Loucy (cell line): ENCODE measurements around the gene OPRM1.

Experiments
- CTCF ChIP-seq: fragments of 200-600 bp; sonication (generic); conservative IDR thresholded peaks from 2 replicates; pipeline ENCODE4 v1.5.1; 2014; ENCODE audit warnings: mild to moderate bottlenecking, antibody characterized with exemption, low read length
- EZH2phosphoT487 ChIP-seq: fragments of 200-600 bp; IDR thresholded peaks from 2 replicates; pipeline ENCODE4 v1.6.1; 2018; ENCODE audit warnings: antibody characterized with exemption, mild to moderate bottlenecking, moderate library complexity, borderline replicate concordance

- TF ChIP-seq CTCF (no peak), EZH2phosphoT487 (no peak)
Observed at GRCh38 chr6:154187714-154188113, 148.7 kb downstream of the OPRM1 start.
